Right lobe of liver (tissue), 6 donors: Measurements from ENCODE around the gene LSM6. TPM values are rescaled to one million over a fixed set of nuclear protein-coding genes. Genes with fewer than 3 reads are reported as not detected.

Experiments used
- ATAC-seq, 4 donors: fragments of 200-7000 bp; cut with Tn5 transposase; one replicate each; pipeline ENCODE4 v1.9.1; 2020; ENCODE audit warnings: mild to moderate bottlenecking in 4 of 4, moderate library complexity in 4 of 4
- DNase-seq, 3 donors: peaks; one replicate each; pipeline ENCODE4 v3.0.0-alpha.2; 2020
- H3K27ac ChIP-seq, 3 donors: fragments of 200-600 bp; one replicate each; pipeline ENCODE4 v1.8.0; 2022
- H3K27me3 ChIP-seq, 2 donors: fragments of 200-600 bp; one replicate each; pipeline ENCODE4 v1.8.0; 2022
- H3K36me3 ChIP-seq, 4 donors: fragments of 200-600 bp; sonication (generic) in 1 of 4; one replicate each; pipeline versions ENCODE4 v1.5.1 to v1.8.0; 2017 to 2022; ENCODE audit warnings: control low read depth in 1 of 4
- H3K4me1 ChIP-seq, 4 donors: fragments of 200-600 bp; sonication (generic) in 1 of 4; one replicate each; pipeline versions ENCODE4 v1.5.1 to v1.8.0; 2017 to 2022; ENCODE audit warnings: control low read depth in 1 of 4
- H3K4me3 ChIP-seq, 3 donors: fragments of 200-600 bp; one replicate each; pipeline ENCODE4 v1.8.0; 2022
- H3K9me3 ChIP-seq, 4 donors: fragments of 200-600 bp; sonication (generic) in 1 of 4; one replicate each; pipeline versions ENCODE4 v1.5.1 to v1.8.0; 2017 to 2022; ENCODE audit warnings: control low read depth in 1 of 4
- POLR2A ChIP-seq: fragments of 450-650 bp; IDR thresholded peaks from one replicate; pipeline ENCODE4 v1.6.1; 2017; ENCODE audit warnings: antibody characterized with exemption, mild to moderate bottlenecking
- WGBS: methylation state at CpG from one replicate; pipeline ENCODE4 v1.1.6; 2018; ENCODE audit warnings: low coverage, low lambda C conversion rate; ENCODE audit not compliant: insufficient coverage; ENCODE audit errors: missing lambda C conversion rate; 5-methylcytosine and 5-hydroxymethylcytosine counted together
- intact Hi-C, 2 donors: fragments of 100-400 bp; cut with DNase I; formaldehyde crosslinking; loops; one replicate each; pipeline versions ENCODE4 v1.11.2 to v1.14.1; 2022
- total RNA-seq, 6 experiments: library from RNA; depleted of rRNA in 2 of 6; stranded (reverse); fragments of >200 nt in 2 of 6; fragmentation: NEBNext Ultra II Directional in 3 of 6; extraction: Animal tissue kit (Norgen Biotek cat#: 25700) in 3 of 6; gene quantifications; one replicate each; pipeline versions ENCODE4 v1.1.0 to v1.2.4, GENCODE V29; 2016 to 2023
- TF ChIP-seq, protein P1 (sequence below), 4 donors: fragments of 200-600 bp in 3 of 4; fragments of 450-650 bp in 1 of 4; IDR thresholded peaks; one replicate each; pipeline versions ENCODE4 v1.5.1 to v1.8.0; 2016 to 2022; ENCODE audit warnings: antibody characterized with exemption in 4 of 4, mild to moderate bottlenecking in 2 of 4
- donor health status: DM: no; HTN: yes; CAD: no.
- donor health status: DM: no; HTN: no; CAD: no.
- donor health status: DM: no; HTN: no; CAD: no.
- donor health status: DM: no; HTN: yes; CAD: no.
- donor health status: DM: no; HTN: yes; CAD: no.

LSM6 gene
- total RNA-seq, 6 experiments from 2014 or later = 6.4 to 19.3 (median 11.0) TPM

DNA sequence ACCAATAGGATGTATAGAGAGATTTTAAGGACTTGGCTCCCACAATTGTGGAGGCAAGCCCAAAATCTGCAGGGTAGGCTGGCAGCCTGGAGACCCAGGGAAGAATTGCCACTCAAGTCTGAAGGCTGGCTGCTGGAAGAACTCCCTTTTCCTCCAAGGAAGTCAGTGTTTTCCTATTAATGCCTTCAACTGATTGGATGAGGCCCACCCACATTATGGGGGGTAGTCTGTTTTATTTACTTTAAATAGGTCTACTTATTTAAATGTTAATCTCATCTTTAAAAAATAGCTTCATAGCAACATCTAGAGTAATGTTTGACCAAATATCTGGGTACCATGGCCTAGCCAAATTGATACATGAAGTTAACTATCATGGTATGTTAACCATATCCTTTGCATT, 18.7 kb downstream of the LSM6 start:
- intact Hi-C loops = no loop called here
- DNase-seq (no peak), ATAC-seq (no peak)
- Histone ChIP-seq H3K36me3 (peaks cover 0 to 15% (median 4%) of the 10 kb centered on the region in 4 donors), H3K4me1 (no peaks in the 10 kb centered on the region), H3K27ac (no peak overlapping the region), H3K9me3 (no peaks in the 10 kb centered on the region), H3K27me3 (no peaks in the 10 kb centered on the region), H3K4me3 (no peak overlapping the region)
- TF ChIP-seq, protein P1, sequence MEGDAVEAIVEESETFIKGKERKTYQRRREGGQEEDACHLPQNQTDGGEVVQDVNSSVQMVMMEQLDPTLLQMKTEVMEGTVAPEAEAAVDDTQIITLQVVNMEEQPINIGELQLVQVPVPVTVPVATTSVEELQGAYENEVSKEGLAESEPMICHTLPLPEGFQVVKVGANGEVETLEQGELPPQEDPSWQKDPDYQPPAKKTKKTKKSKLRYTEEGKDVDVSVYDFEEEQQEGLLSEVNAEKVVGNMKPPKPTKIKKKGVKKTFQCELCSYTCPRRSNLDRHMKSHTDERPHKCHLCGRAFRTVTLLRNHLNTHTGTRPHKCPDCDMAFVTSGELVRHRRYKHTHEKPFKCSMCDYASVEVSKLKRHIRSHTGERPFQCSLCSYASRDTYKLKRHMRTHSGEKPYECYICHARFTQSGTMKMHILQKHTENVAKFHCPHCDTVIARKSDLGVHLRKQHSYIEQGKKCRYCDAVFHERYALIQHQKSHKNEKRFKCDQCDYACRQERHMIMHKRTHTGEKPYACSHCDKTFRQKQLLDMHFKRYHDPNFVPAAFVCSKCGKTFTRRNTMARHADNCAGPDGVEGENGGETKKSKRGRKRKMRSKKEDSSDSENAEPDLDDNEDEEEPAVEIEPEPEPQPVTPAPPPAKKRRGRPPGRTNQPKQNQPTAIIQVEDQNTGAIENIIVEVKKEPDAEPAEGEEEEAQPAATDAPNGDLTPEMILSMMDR (IDR thresholded peaks at IDR 0.05) = no peak
- no peak for TF ChIP-seq POLR2A

- Histone ChIP-seq H3K4me1 (no peaks in the 10 kb centered on the region), H3K4me3 (no peak overlapping the region), H3K36me3 (no peaks in the 10 kb centered on the region), H3K27ac (no peak overlapping the region), H3K9me3 (no peaks in the 10 kb centered on the region), H3K27me3 (no peaks in the 10 kb centered on the region)
- TF ChIP-seq POLR2A = no peak
- intact Hi-C loops = no loop called here
- DNase-seq = no peak
- WGBS = 67% methylated on average over 2 of the region's 2 CpGs
- no peak for ATAC-seq
These were observed 27.1 kb downstream of the LSM6 start for GRCh38 chr4:146202665-146203064.

DNA sequence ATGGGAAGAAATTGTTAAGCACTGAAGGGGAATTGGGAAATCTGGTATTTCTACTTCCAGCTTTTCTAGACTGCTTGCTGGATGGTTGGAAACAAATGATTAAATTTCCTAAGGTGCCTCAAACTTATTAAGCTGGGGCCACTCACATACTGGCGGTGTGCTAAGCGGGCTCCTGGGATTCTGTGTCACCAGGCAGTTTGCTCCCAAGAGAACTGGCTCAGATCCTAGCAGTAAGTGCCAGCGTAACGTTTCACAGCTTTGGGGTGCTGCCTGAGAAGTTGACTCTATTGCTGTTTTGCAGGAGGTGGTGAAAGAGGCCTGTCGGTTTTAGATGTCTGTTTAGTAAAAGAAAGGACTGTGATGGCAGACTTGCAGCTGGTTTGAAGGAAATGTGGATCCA, 31.9 kb downstream of the LSM6 start:
- no peak overlapping the region for H3K27ac ChIP-seq
- TF ChIP-seq, protein P1 (IDR thresholded peaks at IDR 0.05) = no peak
- TF ChIP-seq POLR2A = no peak
- DNase-seq (no peak), ATAC-seq (no peak)
- H3K27me3 ChIP-seq = no peaks in the 10 kb centered on the region
- 70% methylated on average over 4 of the region's 5 CpGs for WGBS
- H3K36me3 ChIP-seq = no peaks in the 10 kb centered on the region
- H3K4me3 ChIP-seq = no peak overlapping the region
- no peaks in the 10 kb centered on the region for H3K9me3 ChIP-seq
- intact Hi-C loops = no loop called here
- no peaks in the 10 kb centered on the region for H3K4me1 ChIP-seq

- 75% methylated on average over 2 of the region's 2 CpGs for WGBS
- Histone ChIP-seq H3K4me1 (no peaks in the 10 kb centered on the region), H3K27me3 (no peaks in the 10 kb centered on the region), H3K9me3 (no peaks in the 10 kb centered on the region), H3K36me3 (no peaks in the 10 kb centered on the region), H3K4me3 (no peak overlapping the region), H3K27ac (no peak overlapping the region)
- no peak for TF ChIP-seq POLR2A
- TF ChIP-seq, protein P1 (IDR thresholded peaks at IDR 0.05) = no peak
- ATAC-seq (no peak), DNase-seq (no peak)
- intact Hi-C loops = no loop called here
These were observed 35.4 kb downstream of the LSM6 start for GRCh38 chr4:146210890-146211289.

GRCh38 chr4:146211440-146211839, 35.9 kb downstream of the LSM6 start:
- WGBS = 81% methylated on average over 3 of the region's 7 CpGs
- intact Hi-C loops = no loop called here
- DNase-seq (no peak), ATAC-seq (no peak)
- no peaks in the 10 kb centered on the region for H3K4me1 ChIP-seq
- no peaks in the 10 kb centered on the region for H3K9me3 ChIP-seq
- H3K27me3 ChIP-seq = no peaks in the 10 kb centered on the region
- no peak overlapping the region for H3K27ac ChIP-seq
- H3K4me3 ChIP-seq = no peak overlapping the region
- no peaks in the 10 kb centered on the region for H3K36me3 ChIP-seq
- no peak for TF ChIP-seq POLR2A
- TF ChIP-seq, protein P1 (IDR thresholded peaks at IDR 0.05) = no peak
